ENCODE measurements around the gene SERPINB6. TPM values are rescaled to one million over a fixed set of nuclear protein-coding genes. Genes with fewer than 3 reads are reported as not detected.

The SERPINB6 gene
- total and polyA plus RNA-seq, 9 of the 15 experiments (the other 6 are each of a cell fraction or from before 2014, with no cell fraction given) = 86.6 to 211 (median 143) TPM

DNA sequence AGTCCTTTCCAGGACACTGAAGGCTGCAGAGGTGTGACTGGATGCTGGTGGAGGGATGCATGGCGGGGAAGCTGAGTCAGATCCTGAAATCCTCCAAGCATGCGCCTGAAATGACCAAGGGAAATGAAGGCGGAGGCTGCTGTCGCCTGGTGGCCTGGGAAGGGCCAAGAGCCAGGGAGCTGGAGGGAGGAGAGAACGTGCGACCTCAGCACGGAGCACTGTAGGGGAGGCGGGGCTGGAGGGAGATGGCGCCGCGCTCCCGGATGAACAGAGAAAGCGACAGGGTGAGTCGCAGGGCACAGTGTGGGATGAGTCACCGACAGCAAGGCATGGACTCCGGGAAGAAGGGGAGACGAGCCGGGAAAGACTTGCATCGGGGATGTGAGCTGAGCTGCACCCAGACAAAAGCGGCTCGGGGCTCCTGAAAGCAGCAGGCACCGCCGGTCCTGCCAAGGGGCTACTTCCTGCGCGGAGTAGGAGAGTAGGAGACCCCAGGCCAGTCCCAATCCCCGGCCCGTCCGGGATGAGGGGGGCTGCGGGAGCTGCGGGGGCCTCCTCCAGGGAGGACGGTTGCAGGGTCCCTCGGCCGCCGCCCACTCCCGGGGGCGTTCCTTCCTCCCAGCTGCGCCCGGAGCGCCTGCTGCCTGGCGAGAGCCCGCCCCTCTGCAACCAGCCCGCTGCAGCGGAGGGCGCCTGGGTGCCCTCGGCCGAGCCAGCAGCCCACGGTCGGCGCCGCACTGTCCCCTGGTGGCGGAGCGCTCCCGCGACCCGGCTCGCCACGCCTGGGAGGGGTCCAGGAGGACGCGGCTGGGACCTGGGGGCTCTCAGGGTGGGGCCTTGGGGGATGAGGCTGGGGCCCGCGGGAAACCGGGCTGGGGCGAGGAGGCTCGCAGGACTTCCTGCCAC, 17.3 kb upstream of the SERPINB6 start (continued):
- TF ChIP-seq ZBTB40 (IDR thresholded peaks at IDR 0.05) = no peak
- TF ChIP-seq ZBTB40 (CRISPR knock-in tag; IDR thresholded peaks at IDR 0.05) = no peak
- TF ChIP-seq MITF (IDR thresholded peaks at IDR 0.05) = no peak
- TF ChIP-seq TCF7L2 (IDR thresholded peaks at IDR 0.05; ENCODE audit: low read depth, low read length) = no peak
- no peak for TF ChIP-seq GTF2E2 (tag; IDR thresholded peaks at IDR 0.05)
- TF ChIP-seq SMARCA4 (IDR thresholded peaks at IDR 0.05) = no peak; the same call in none of the 2 replicates
- no peak for TF ChIP-seq CEBPG (CRISPR knock-in tag; IDR thresholded peaks at IDR 0.05)
- TF ChIP-seq CEBPG (tag; conservative IDR thresholded peaks at IDR 0.05 in 1 of 2, IDR thresholded peaks at IDR 0.05 in 1 of 2) = no peak
- TF ChIP-seq SRF (CRISPR knock-in tag; IDR thresholded peaks at IDR 0.05) = peak in 1 of 2 experiments; percentile 72; a peak in 2 of 4 replicates
- TF ChIP-seq, protein P1, sequence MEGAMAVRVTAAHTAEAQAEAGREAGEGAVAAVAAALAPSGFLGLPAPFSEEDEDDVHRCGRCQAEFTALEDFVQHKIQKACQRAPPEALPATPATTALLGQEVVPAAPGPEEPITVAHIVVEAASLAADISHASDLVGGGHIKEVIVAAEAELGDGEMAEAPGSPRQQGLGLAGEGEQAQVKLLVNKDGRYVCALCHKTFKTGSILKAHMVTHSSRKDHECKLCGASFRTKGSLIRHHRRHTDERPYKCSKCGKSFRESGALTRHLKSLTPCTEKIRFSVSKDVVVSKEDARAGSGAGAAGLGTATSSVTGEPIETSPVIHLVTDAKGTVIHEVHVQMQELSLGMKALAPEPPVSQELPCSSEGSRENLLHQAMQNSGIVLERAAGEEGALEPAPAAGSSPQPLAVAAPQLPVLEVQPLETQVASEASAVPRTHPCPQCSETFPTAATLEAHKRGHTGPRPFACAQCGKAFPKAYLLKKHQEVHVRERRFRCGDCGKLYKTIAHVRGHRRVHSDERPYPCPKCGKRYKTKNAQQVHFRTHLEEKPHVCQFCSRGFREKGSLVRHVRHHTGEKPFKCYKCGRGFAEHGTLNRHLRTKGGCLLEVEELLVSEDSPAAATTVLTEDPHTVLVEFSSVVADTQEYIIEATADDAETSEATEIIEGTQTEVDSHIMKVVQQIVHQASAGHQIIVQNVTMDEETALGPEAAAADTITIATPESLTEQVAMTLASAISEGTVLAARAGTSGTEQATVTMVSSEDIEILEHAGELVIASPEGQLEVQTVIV (CRISPR knock-in tag; IDR thresholded peaks at IDR 0.05; ENCODE audit: borderline replicate concordance) = no peak
- no peak for TF ChIP-seq BACH1 (tag; IDR thresholded peaks at IDR 0.05)
- TF ChIP-seq EWSR1 (IDR thresholded peaks at IDR 0.05; ENCODE audit: borderline replicate concordance, low read depth, partially characterized antibody) = no peak
- TF ChIP-seq HMG20A (CRISPR knock-in tag; conservative IDR thresholded peaks at IDR 0.05) = no peak

Data from K562 (cell line).